H9 (cell line): ENCODE data around the gene TPX2. TPM values are rescaled to one million over a fixed set of nuclear protein-coding genes. Genes with fewer than 3 reads are reported as not detected.

ENCODE experiments used
- DNase-seq: peaks from one replicate; pipeline ENCODE4 v3.0.0-alpha.2; 2017
- H2AFZ ChIP-seq: one replicate; pipeline ENCODE4 v1.6.1; 2013; ENCODE audit warnings: mild to moderate bottlenecking, low read length, control low read depth, moderate library complexity
- H2AK5ac ChIP-seq: 2 replicates; pipeline ENCODE4 v1.6.1; 2013; ENCODE audit warnings: low read length, control low read depth, mixed read lengths; ENCODE audit not compliant: insufficient read length
- H2BK120ac ChIP-seq: one replicate; pipeline ENCODE4 v1.6.1; 2013; ENCODE audit warnings: low read depth, mild to moderate bottlenecking, low read length, control low read depth, inconsistent platforms; ENCODE audit not compliant: poor library complexity, severe bottlenecking
- H2BK12ac ChIP-seq: 2 replicates; pipeline ENCODE4 v1.6.1; 2013; ENCODE audit warnings: low read length, control low read depth, mixed read lengths, low read depth; ENCODE audit not compliant: insufficient read length
- H2BK15ac ChIP-seq: 2 replicates; pipeline ENCODE4 v1.6.1; 2013; ENCODE audit warnings: low read depth, low read length, control low read depth
- H2BK20ac ChIP-seq: one replicate; pipeline ENCODE4 v1.6.1; 2013; ENCODE audit warnings: low read depth, mild to moderate bottlenecking, low read length, control low read depth, inconsistent platforms; ENCODE audit not compliant: poor library complexity, severe bottlenecking
- H2BK5ac ChIP-seq: 2 replicates; pipeline ENCODE4 v1.6.1; 2013; ENCODE audit warnings: low read length, control low read depth, mixed read lengths; ENCODE audit not compliant: insufficient read length
- H3K14ac ChIP-seq: 2 replicates; pipeline ENCODE4 v1.6.1; 2013; ENCODE audit warnings: low read length, control low read depth; ENCODE audit not compliant: insufficient read depth
- H3K18ac ChIP-seq: 2 replicates; pipeline ENCODE4 v1.6.1; 2013; ENCODE audit warnings: low read depth, mild to moderate bottlenecking, mixed read lengths, low read length, control low read depth; ENCODE audit not compliant: insufficient read length
- H3K23ac ChIP-seq: 2 replicates; pipeline ENCODE4 v1.6.1; 2013; ENCODE audit warnings: low read length, control low read depth, mixed read lengths, low read depth; ENCODE audit not compliant: insufficient read length
- H3K23me2 ChIP-seq: 2 replicates; pipeline ENCODE4 v1.6.1; 2013; ENCODE audit warnings: low read depth, mild to moderate bottlenecking, mixed read lengths, low read length, control low read depth; ENCODE audit not compliant: insufficient read length, poor library complexity, severe bottlenecking
- H3K27ac ChIP-seq: 2 replicates; pipeline ENCODE4 v1.5.1; 2013; ENCODE audit warnings: low read length, control low read depth, mixed read lengths, low read depth; ENCODE audit not compliant: insufficient read length
- H3K27me3 ChIP-seq: 2 replicates; pipeline ENCODE4 v1.6.1; 2013; ENCODE audit warnings: low read length, control low read depth, inconsistent platforms; ENCODE audit not compliant: insufficient read depth
- H3K4ac ChIP-seq: 2 replicates; pipeline ENCODE4 v1.6.1; 2013; ENCODE audit warnings: low read depth, mild to moderate bottlenecking, control low read depth, inconsistent platforms, low read length, moderate library complexity
- H3K4me1 ChIP-seq: 2 replicates; pipeline ENCODE4 v1.6.1; 2013; ENCODE audit warnings: low read length, control low read depth, inconsistent platforms; ENCODE audit not compliant: insufficient read depth
- H3K4me2 ChIP-seq: 2 replicates; pipeline ENCODE4 v1.6.1; 2013; ENCODE audit warnings: low read length, control low read depth, mixed read lengths; ENCODE audit not compliant: insufficient read length, insufficient read depth
- H3K56ac ChIP-seq: 2 replicates; pipeline ENCODE4 v1.6.1; 2013; ENCODE audit warnings: low read depth, mild to moderate bottlenecking, mixed read lengths, low read length, control low read depth; ENCODE audit not compliant: insufficient read length
- H3K79me1 ChIP-seq: 2 replicates; pipeline ENCODE4 v1.6.1; 2013; ENCODE audit warnings: low read depth, mild to moderate bottlenecking, moderate library complexity, low read length, control low read depth, inconsistent platforms; ENCODE audit not compliant: insufficient read depth, poor library complexity, severe bottlenecking
- H3K79me2 ChIP-seq: 2 replicates; pipeline ENCODE4 v1.6.1; 2013; ENCODE audit warnings: low read length, control low read depth, inconsistent platforms; ENCODE audit not compliant: insufficient read depth
- H3K9ac ChIP-seq: 2 replicates; pipeline ENCODE4 v1.6.1; 2013; ENCODE audit warnings: low read length, control low read depth, mixed read lengths; ENCODE audit not compliant: insufficient read length; ENCODE audit errors: extremely low read depth
- H3K9me3 ChIP-seq: one replicate; pipeline ENCODE4 v1.6.1; 2013; ENCODE audit warnings: low read depth, low read length, inconsistent platforms; ENCODE audit not compliant: control insufficient read depth
- H3T11ph ChIP-seq: one replicate; pipeline ENCODE4 v1.6.1; 2013; ENCODE audit warnings: mild to moderate bottlenecking, low read length, control low read depth, inconsistent platforms
- H4K20me1 ChIP-seq: one replicate; pipeline ENCODE4 v1.6.1; 2013; ENCODE audit not compliant: control insufficient read depth, insufficient read length, insufficient read depth
- H4K5ac ChIP-seq: 2 replicates; pipeline ENCODE4 v1.6.1; 2013; ENCODE audit warnings: low read depth, mild to moderate bottlenecking, mixed read lengths, low read length, control low read depth; ENCODE audit not compliant: insufficient read length
- H4K8ac ChIP-seq: replicated peaks from 2 replicates; pipeline ENCODE4 v1.6.1; 2013; ENCODE audit warnings: low read length, control low read depth, mixed read lengths, low read depth; ENCODE audit not compliant: insufficient read length
- H4K91ac ChIP-seq: 2 replicates; pipeline ENCODE4 v1.6.1; 2013; ENCODE audit warnings: low read depth, mild to moderate bottlenecking, moderate library complexity, mixed read lengths, low read length, control low read depth; ENCODE audit not compliant: insufficient read length
- H3K27ac Mint-ChIP-seq, 3 experiments: 2 replicates in 2 of 3; 3 replicates in 1 of 3; pipeline ENCODE4 v1.8.0; 2020 to 2021; ENCODE audit warnings: mixed read lengths in 3 of 3, mild to moderate bottlenecking in 1 of 3, moderate library complexity in 1 of 3
- H3K27me3 Mint-ChIP-seq: 2 replicates; pipeline ENCODE4 v1.8.0; 2021; ENCODE audit warnings: low read depth, mild to moderate bottlenecking, moderate library complexity, mixed read lengths
- H3K36me3 Mint-ChIP-seq, 3 experiments: 2 replicates in 2 of 3; 3 replicates in 1 of 3; pipeline ENCODE4 v1.8.0; 2020 to 2021; ENCODE audit warnings: low read depth in 3 of 3, mixed read lengths in 3 of 3; ENCODE audit not compliant: insufficient read depth in 1 of 3
- H3K4me1 Mint-ChIP-seq, 2 experiments: 2 replicates each; pipeline ENCODE4 v1.8.0; 2020; ENCODE audit warnings: mixed read lengths in 2 of 2
- H3K4me3 Mint-ChIP-seq, 2 experiments: 2 replicates in 1 of 2; 3 replicates in 1 of 2; pipeline ENCODE4 v1.8.0; 2020 to 2021; ENCODE audit warnings: mild to moderate bottlenecking in 2 of 2, mixed read lengths in 2 of 2, moderate library complexity in 1 of 2
- H3K9me3 Mint-ChIP-seq, 2 experiments: 2 replicates in 1 of 2; 3 replicates in 1 of 2; pipeline ENCODE4 v1.8.0; 2020; ENCODE audit warnings: mild to moderate bottlenecking in 2 of 2, mixed read lengths in 2 of 2, moderate library complexity in 1 of 2
- WGBS: extraction: QIAGEN DNeasy Blood & Tissue Kit; methylation state at CpG from one replicate; pipeline ENCODE4 v1.1.7; 2013; ENCODE audit warnings: missing lambda C conversion rate, low lambda C conversion rate, mixed read lengths; ENCODE audit not compliant: insufficient read length; ENCODE audit errors: extremely low coverage; 5-methylcytosine and 5-hydroxymethylcytosine counted together
- total RNA-seq: library from RNA; stranded (reverse); gene quantifications from 2 replicates; pipeline ENCODE4 v1.2.1, GENCODE V29; 2021
- TF ChIP-seq, protein P1 (sequence below): fragments of 200-600 bp; sonication (generic); conservative IDR thresholded peaks from 3 replicates; pipeline ENCODE4 v1.8.0; 2021; ENCODE audit warnings: antibody characterized with exemption, mild to moderate bottlenecking

TPX2 gene
- total RNA-seq, 1 experiment from 2014 or later: 161 TPM

DNA sequence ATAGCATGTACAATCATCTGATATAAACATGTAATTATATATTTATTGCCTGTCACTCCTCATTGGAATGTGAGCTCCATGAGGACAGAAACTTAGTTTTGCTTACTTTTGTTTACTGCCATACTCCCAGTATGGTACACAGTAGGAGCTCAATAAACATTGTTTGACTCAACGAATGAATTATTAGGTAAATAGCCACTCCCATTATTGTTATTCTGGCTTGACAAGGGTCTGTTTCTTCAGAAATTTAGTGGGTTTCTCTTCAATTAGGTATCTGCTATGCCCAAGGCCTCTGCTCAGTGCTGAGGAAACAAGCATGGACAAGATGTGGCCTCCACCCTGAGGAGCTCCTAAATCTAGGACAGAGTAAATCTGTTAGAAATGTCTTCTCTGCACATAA, 22.7 kb upstream of the TPX2 start:
- H3K23me2 ChIP-seq: peaks cover 15% of the 10 kb centered on the region
- H3T11ph ChIP-seq: no peak overlapping the region
- no peak overlapping the region for H3K4me2 ChIP-seq
- H3K14ac ChIP-seq: no peak overlapping the region
- Mint-ChIP-seq H3K4me3 (no peak overlapping the region), H3K27me3 (no peaks in the 10 kb centered on the region), H3K27ac (peak overlapping the region in 2 of 3 experiments; percentile 9 to 66; a peak in 2 of 7 replicates), H3K36me3 (peaks cover 5 to 59% (median 55%) of the 10 kb centered on the region in 3 experiments; a peak in 6 of 7 replicates), H3K9me3 (no peaks in the 10 kb centered on the region), H3K4me1 (peaks cover 85 to 92% of the 10 kb centered on the region in 2 experiments)
- TF ChIP-seq, protein P1, sequence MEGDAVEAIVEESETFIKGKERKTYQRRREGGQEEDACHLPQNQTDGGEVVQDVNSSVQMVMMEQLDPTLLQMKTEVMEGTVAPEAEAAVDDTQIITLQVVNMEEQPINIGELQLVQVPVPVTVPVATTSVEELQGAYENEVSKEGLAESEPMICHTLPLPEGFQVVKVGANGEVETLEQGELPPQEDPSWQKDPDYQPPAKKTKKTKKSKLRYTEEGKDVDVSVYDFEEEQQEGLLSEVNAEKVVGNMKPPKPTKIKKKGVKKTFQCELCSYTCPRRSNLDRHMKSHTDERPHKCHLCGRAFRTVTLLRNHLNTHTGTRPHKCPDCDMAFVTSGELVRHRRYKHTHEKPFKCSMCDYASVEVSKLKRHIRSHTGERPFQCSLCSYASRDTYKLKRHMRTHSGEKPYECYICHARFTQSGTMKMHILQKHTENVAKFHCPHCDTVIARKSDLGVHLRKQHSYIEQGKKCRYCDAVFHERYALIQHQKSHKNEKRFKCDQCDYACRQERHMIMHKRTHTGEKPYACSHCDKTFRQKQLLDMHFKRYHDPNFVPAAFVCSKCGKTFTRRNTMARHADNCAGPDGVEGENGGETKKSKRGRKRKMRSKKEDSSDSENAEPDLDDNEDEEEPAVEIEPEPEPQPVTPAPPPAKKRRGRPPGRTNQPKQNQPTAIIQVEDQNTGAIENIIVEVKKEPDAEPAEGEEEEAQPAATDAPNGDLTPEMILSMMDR: no peak
- no peaks in the 10 kb centered on the region for H3K9me3 ChIP-seq
- H2BK20ac ChIP-seq: no peak overlapping the region
- H3K23ac ChIP-seq: no peak overlapping the region
- H3K27me3 ChIP-seq: no peaks in the 10 kb centered on the region
- no peaks in the 10 kb centered on the region for H4K20me1 ChIP-seq
- no peak for DNase-seq
- no peak overlapping the region for H4K5ac ChIP-seq
- no CpG with 5 or more reads among the region's 1 CpG for WGBS
- H4K91ac ChIP-seq: no peak overlapping the region
- H3K79me1 ChIP-seq: no peaks in the 10 kb centered on the region
- H3K27ac ChIP-seq: no peak overlapping the region
- H3K18ac ChIP-seq: no peak overlapping the region
- H3K4me1 ChIP-seq: peaks cover 30% of the 10 kb centered on the region
- H4K8ac ChIP-seq: no peak overlapping the region
- no peak overlapping the region for H2BK120ac ChIP-seq
- H2AFZ ChIP-seq: no peak overlapping the region
- no peak overlapping the region for H2BK15ac ChIP-seq
- no peak overlapping the region for H3K4ac ChIP-seq
- no peak overlapping the region for H3K56ac ChIP-seq
- H2BK12ac ChIP-seq: no peak overlapping the region
- peaks cover 7% of the 10 kb centered on the region; the same call in 1 of the 2 replicates for H3K79me2 ChIP-seq
- no peak overlapping the region for H3K9ac ChIP-seq
- no peak overlapping the region for H2BK5ac ChIP-seq
- no peak overlapping the region for H2AK5ac ChIP-seq
